A549 treated with dexamethasone at 1 μM for 4 hours (cell line): Measurements from ENCODE around the gene ZFHX2. TPM values are rescaled to one million over a fixed set of nuclear protein-coding genes. Genes with fewer than 3 reads are reported as not detected.

ENCODE experiments used
- total RNA-seq: library from RNA; stranded (reverse); fragments of 200-300 nt; extraction: Qiagen RNA extraction; gene quantifications from 5 replicates; pipeline ENCODE4 v1.2.3, GENCODE V29; 2022

The ZFHX2 gene
- 0.44 to 1.1 TPM (median 0.80 TPM) in 5 replicates for total RNA-seq

DNA sequence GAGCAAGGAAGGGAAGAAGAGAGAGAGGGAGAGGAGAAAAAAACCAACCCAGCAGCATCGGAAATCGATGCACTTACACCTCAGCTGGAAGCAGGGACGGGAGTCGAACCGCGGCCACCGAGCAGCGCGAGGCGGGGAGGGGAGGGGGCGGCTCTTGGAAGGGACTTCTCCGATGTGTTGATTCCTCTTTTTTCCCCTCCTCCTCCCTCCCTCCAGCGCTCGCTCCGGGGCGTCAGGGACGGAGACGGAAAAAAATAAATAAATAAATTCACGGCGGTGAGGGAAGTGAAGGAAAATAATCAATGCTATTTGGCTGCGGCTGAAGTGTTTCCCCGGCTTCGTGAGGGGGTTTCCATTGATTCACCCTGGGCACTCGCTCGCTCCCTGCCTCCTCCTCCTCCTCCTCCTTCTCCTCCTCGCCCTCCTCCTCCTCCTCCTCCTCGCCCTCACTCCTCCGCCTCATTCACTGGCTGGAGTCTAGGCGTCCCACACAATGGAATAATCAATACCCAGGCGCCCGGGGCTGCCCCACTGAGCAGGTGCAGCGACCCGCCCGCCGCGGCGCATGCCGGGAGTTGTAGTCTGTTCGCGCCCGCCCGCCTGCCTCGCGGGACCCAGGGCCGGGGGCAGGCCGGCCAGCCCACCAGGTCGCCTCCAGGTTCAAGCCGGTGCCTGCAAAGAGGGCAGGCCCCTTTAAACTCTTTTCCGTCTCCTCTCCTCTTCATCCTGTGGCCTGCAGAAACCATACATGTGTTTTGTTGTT is at the start of gene ZFHX2:
Gene ZFHX2 (minus strand): TSS at position 500 of the 763 bp plus-strand sequence. CDS start 16,440 bp downstream, outside the sequence.

GRCh38 chr14:23578560-23579310 is 27.2 kb upstream of the ZFHX2 start, which contains the start of gene JPH4:
Gene JPH4 (minus strand): TSS chr14:23578790. CDS start chr14:23577453, 1,337 bp downstream.

GRCh38 chr14:23567186-23568020 is 15.8 kb upstream of the ZFHX2 start, which contains the start of gene AP1G2:
Gene AP1G2 (minus strand): TSS chr14:23567791. CDS start chr14:23567314, 477 bp downstream.

DNA sequence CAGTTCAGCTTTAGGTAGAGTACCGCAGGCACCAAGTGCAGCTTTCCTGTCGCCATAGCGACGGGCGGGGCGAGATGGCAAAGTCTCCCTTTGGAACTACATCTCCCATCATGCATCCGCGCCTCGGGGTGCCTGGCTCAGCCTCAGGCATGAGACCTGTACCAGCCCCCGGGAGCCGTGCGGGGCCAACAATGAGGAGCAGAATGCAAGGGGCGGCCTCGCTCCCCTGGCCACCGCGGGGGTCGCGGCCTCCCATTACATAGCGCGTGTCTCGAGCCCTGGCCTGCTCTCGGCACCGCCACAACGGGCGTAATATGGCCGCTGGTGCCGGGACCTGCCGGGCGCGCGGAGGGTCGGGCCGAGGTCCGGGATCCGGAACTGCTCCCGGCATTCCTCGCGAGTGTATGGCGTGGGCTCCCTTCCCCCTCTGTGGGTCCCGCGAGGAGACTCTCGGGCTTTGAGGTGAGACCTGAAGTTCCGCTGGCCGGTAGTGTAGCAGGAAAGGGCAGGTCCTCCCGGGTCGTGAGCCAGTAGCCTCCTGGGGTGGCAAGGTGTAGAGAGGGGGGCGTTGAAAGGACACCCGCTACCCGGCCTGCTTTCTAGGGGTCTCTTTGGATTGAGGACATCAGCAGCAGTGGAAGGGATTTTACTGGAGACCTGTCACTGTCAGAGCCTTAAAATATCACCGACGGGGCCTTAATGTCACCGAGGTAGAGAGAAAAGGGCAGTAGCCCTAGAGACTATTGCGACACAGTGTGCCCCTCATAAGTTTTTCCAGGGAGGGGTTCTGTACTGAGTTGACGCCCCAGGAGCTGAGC is 4.5 kb upstream of the ZFHX2 start, which contains the start of gene THTPA:
Gene THTPA (plus strand): TSS at position 390 of the 818 bp plus-strand sequence. CDS start 487 bp downstream, outside the sequence.

Other genes starting within 250 kb of the ZFHX2 start
- gene PPP1R3E, start 248.9 kb downstream of the ZFHX2 start, total RNA-seq = 3.0 to 4.2 TPM (median 4.2 TPM) in 5 replicates
- 14.5 to 19.0 TPM (median 15.2 TPM) in 5 replicates for gene BCL2L2, start 244.9 kb downstream of the ZFHX2 start, total RNA-seq
- gene PABPN1, start 230.3 kb downstream of the ZFHX2 start, total RNA-seq = 126 to 152 TPM (median 151 TPM) in 5 replicates
- gene SLC22A17, start 198.9 kb downstream of the ZFHX2 start, total RNA-seq = 5.2 to 8.3 TPM (median 6.2 TPM) in 5 replicates
- not detected in 5 replicates for gene EFS, start 186.6 kb downstream of the ZFHX2 start, total RNA-seq
- gene IL25, start 179.0 kb downstream of the ZFHX2 start, total RNA-seq = not detected in 5 replicates
- gene CMTM5, start 174.7 kb downstream of the ZFHX2 start, total RNA-seq = not detected in 5 replicates
- 0.05 to 0.15 TPM (median 0.12 TPM) in 5 replicates for gene MYH6, start 143.5 kb downstream of the ZFHX2 start, total RNA-seq
- gene MYH7, start 116.1 kb downstream of the ZFHX2 start, total RNA-seq = 0.02 TPM in 1 of 5 replicates, not detected in the others
- gene NGDN, start 82.1 kb downstream of the ZFHX2 start, total RNA-seq = 59.7 to 73.7 TPM (median 61.6 TPM) in 5 replicates
- gene THTPA, start 4.5 kb upstream of the ZFHX2 start, total RNA-seq = 12.1 to 12.7 TPM (median 12.2 TPM) in 5 replicates
- gene AP1G2, start 16.0 kb upstream of the ZFHX2 start, total RNA-seq = 29.8 to 53.8 TPM (median 45.2 TPM) in 5 replicates
- gene JPH4, start 27.0 kb upstream of the ZFHX2 start, total RNA-seq = 0.07 to 0.14 TPM (median 0.13 TPM) in 5 replicates
- 5.5 to 8.7 TPM (median 6.3 TPM) in 5 replicates for gene DHRS2, start 84.6 kb upstream of the ZFHX2 start, total RNA-seq